ENCODE data around the gene ZC3H18.

GRCh38 chr16:88524973-88525662, 45.1 kb upstream of the ZC3H18 start:
- TF ChIP-seq YY1 (IDR thresholded peaks at IDR 0.05; ENCODE audit: insufficient read depth, insufficient read length) (no peak), ZNF274 (IDR thresholded peaks at IDR 0.05; ENCODE audit: low read depth, low read length) (no peak)
